ENCODE data around the gene PRDM10. TPM values are rescaled to one million over a fixed set of nuclear protein-coding genes. Genes with fewer than 3 reads are reported as not detected.

Gene PRDM10
- total RNA-seq, 1 experiment from 2014 or later, result 18.1 TPM

DNA sequence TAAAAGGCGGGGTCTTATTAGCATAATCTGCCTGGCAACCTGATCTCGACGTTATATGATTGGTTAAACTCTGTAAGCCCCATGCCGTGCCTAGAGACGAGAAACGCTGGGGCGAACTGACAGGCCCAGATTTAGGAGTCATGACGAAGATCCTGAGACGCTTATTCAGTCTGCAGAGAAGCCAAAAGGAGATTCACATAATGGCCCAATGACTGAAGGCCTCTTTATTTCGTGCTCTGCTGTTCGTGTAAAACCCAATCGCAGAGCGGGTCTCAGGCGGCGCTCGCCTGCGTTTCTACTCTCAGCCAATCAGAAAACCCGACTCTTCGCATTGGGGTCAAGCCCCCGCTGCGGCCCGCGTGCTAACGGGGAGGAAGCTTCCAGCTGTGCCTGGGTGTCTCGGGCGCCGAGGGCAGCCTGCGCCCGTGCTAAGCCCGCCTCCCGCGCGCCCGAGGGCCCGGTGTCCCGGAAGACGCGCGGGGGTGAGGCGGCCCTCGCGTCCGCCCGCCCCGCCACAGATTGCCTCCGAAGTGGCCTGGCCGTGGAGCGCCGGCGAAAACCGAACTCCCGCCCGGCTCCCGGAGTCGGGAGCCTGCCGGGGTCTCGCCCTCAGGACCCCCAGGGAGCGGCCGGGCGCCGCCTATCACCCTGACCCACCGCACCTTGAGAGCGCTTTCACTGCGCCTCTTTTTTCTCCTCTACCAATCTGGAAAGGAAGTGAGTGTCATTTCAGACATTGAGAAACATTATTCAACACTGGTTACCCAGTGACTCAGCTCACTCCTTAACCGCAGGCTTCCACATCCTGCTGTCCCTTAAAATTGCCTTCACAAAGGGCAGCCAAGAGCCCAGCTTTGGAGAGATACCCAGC is 446 bp upstream of the PRDM10 start:
- Histone ChIP-seq H3K4me3 (ENCODE audit: low read depth, low read length, poor library complexity, severe bottlenecking) (peak overlapping the region; percentile 63), H3K27me3 (replicated peaks; ENCODE audit: insufficient read depth, low read depth, low read length, poor library complexity) (no peaks in the 10 kb centered on the region), H3K27ac (ENCODE audit: low read depth, low read length, poor library complexity, severe bottlenecking) (peak overlapping the region; percentile 100), H3K36me3 (ENCODE audit: insufficient read depth, low read length, poor library complexity, severe bottlenecking) (no peaks in the 10 kb centered on the region), H3K9me3 (ENCODE audit: low read depth, low read length, poor library complexity, severe bottlenecking) (no peaks in the 10 kb centered on the region), H3K4me1 (ENCODE audit: insufficient read depth, low read length, poor library complexity, severe bottlenecking) (peaks cover 9% of the 10 kb centered on the region)
- intact Hi-C loops (cut with micrococcal nuclease; ENCODE audit: unreplicated experiment), result no loop called here
- CTCF ChIA-PET, result interaction anchor here (0.6 to 2.1 kb wide), 3 partner anchors 74 to 129 kb away, joined by 4 to 9 read pairs (median 6); no protein-coding TSS in a partner anchor
- no TSS peak for BruUV-seq (replicated peaks)
- peak; percentile 100 for DNase-seq (ENCODE audit: low spot score)
- TF ChIP-seq, protein P1, sequence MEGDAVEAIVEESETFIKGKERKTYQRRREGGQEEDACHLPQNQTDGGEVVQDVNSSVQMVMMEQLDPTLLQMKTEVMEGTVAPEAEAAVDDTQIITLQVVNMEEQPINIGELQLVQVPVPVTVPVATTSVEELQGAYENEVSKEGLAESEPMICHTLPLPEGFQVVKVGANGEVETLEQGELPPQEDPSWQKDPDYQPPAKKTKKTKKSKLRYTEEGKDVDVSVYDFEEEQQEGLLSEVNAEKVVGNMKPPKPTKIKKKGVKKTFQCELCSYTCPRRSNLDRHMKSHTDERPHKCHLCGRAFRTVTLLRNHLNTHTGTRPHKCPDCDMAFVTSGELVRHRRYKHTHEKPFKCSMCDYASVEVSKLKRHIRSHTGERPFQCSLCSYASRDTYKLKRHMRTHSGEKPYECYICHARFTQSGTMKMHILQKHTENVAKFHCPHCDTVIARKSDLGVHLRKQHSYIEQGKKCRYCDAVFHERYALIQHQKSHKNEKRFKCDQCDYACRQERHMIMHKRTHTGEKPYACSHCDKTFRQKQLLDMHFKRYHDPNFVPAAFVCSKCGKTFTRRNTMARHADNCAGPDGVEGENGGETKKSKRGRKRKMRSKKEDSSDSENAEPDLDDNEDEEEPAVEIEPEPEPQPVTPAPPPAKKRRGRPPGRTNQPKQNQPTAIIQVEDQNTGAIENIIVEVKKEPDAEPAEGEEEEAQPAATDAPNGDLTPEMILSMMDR (conservative IDR thresholded peaks at IDR 0.05; ENCODE audit: low read depth, low read length), result no peak
- no peak for TF ChIP-seq EZH2 (IDR thresholded peaks at IDR 0.05; ENCODE audit: borderline replicate concordance, low read depth, low read length, poor library complexity, severe bottlenecking)
- POLR2A ChIA-PET (ENCODE audit: low non-redundant PET), result interaction anchor here (0.6 to 0.8 kb wide), 8 partner anchors 14 to 1950 kb away, joined by 3 to 19 read pairs (median 5); no protein-coding TSS in a partner anchor

DNA sequence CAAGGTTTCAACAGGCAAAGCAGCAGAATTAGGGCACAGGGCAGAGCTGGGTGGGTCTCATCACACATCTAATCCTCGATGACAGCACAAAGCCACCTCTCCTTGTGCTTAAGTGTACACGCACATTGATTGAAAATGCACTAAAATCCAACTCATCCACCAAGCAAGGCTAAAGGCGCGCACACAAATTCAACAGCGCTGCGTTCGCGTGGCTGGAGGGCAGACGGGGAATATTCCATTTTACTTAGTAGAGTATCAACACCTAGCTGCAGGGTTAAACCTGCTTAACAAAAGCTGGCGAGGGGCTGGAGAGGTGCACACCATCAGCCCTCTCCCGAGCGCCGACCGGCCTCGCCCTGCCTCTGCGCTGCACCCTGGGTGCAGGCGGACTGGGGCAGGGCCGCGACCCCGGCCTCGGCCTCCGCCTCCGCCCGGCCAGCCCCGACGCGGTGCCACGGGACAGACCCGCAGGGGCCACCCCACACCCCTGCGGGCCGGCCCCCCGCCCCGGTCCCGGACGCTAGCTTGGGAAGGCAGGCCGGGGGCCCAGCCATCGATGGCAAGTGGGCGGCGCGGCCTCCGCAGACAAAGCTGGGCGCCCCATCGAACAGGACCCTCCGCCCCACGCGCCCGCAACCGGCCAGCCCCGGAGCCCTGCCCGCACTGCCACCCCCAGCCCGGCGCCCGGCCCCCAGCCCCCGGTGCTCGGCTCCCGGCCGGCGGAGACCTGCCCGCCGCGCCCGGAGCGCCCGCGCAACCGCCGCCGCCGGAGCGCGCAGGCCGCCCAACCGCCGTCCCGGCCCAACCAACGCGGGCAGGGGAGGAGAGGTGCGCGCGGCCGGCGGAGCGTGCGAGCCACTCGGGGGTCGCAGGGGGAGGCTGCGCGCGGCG is 929 bp downstream of the PRDM10 start:
- ChIA-PET CTCF (interaction anchor here (1.0 kb wide), 1 partner anchor 130 kb away, joined by 4 read pairs; no protein-coding TSS in a partner anchor), POLR2A (ENCODE audit: low non-redundant PET) (interaction anchor here (0.7 to 0.8 kb wide), 2 partner anchors 29 to 36 kb away, joined by 3 read pairs; no protein-coding TSS in a partner anchor)
- DNase-seq (ENCODE audit: low spot score), result peak; percentile 54
- Histone ChIP-seq H3K27ac (ENCODE audit: low read depth, low read length, poor library complexity, severe bottlenecking) (peak overlapping the region; percentile 100), H3K36me3 (ENCODE audit: insufficient read depth, low read length, poor library complexity, severe bottlenecking) (no peaks in the 10 kb centered on the region), H3K4me1 (ENCODE audit: insufficient read depth, low read length, poor library complexity, severe bottlenecking) (peaks cover 10% of the 10 kb centered on the region), H3K4me3 (ENCODE audit: low read depth, low read length, poor library complexity, severe bottlenecking) (peak overlapping the region; percentile 63), H3K27me3 (replicated peaks; ENCODE audit: insufficient read depth, low read depth, low read length, poor library complexity) (no peaks in the 10 kb centered on the region), H3K9me3 (ENCODE audit: low read depth, low read length, poor library complexity, severe bottlenecking) (no peaks in the 10 kb centered on the region)
- intact Hi-C loops (cut with micrococcal nuclease; ENCODE audit: unreplicated experiment), result no loop called here
- TF ChIP-seq, protein P1 (conservative IDR thresholded peaks at IDR 0.05; ENCODE audit: low read depth, low read length), result no peak
- TF ChIP-seq EZH2 (IDR thresholded peaks at IDR 0.05; ENCODE audit: borderline replicate concordance, low read depth, low read length, poor library complexity, severe bottlenecking), result no peak
- no TSS peak for BruUV-seq (replicated peaks)

DNA sequence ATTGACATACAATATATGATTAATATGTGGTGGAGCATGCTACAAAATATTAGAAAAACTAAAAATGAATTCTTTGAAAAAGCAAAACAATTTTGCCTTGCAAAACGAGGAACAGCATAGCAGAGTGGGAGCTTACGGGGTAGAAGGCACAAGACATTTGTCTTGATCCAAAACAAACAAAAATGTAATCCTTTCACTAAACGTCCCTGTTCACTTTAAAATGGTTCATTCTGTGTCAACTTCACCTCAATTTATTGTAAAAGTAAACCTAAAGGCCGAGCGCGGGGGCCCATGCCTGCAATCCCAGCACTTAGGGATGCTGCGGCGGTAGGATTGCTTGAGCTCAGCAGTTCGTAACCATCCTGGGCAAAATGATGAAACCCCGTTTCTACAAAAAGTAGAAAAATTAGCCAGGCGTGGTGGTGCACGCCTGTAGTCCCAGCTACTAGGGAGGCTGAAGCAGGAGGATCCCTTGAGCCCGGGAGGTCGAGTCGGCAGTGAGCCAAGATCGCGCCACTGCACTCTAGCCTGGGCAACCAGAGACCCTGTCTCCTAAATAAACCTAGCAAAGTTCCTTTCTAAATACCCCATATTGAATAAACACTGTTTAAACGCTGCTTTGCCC is 2.0 kb downstream of the PRDM10 start:
- TF ChIP-seq, protein P1 (conservative IDR thresholded peaks at IDR 0.05; ENCODE audit: low read depth, low read length), result no peak
- TF ChIP-seq EZH2 (IDR thresholded peaks at IDR 0.05; ENCODE audit: borderline replicate concordance, low read depth, low read length, poor library complexity, severe bottlenecking), result no peak
- CTCF ChIA-PET, result no interaction called here

More for the DNA sequence above, 2.0 kb downstream of the PRDM10 start:
- Histone ChIP-seq H3K4me1 (ENCODE audit: insufficient read depth, low read length, poor library complexity, severe bottlenecking) (peaks cover 19% of the 10 kb centered on the region), H3K9me3 (ENCODE audit: low read depth, low read length, poor library complexity, severe bottlenecking) (no peaks in the 10 kb centered on the region), H3K36me3 (ENCODE audit: insufficient read depth, low read length, poor library complexity, severe bottlenecking) (no peaks in the 10 kb centered on the region), H3K4me3 (ENCODE audit: low read depth, low read length, poor library complexity, severe bottlenecking) (peak overlapping the region; percentile 63), H3K27me3 (replicated peaks; ENCODE audit: insufficient read depth, low read depth, low read length, poor library complexity) (no peaks in the 10 kb centered on the region), H3K27ac (ENCODE audit: low read depth, low read length, poor library complexity, severe bottlenecking) (peak overlapping the region; percentile 100)
- BruUV-seq (replicated peaks), result no TSS peak
- intact Hi-C loops (cut with micrococcal nuclease; ENCODE audit: unreplicated experiment), result no loop called here
- DNase-seq (ENCODE audit: low spot score), result no peak
- POLR2A ChIA-PET (ENCODE audit: low non-redundant PET), result interaction anchor here (0.6 kb wide), 1 partner anchor 361 kb away, joined by 3 read pairs; no protein-coding TSS in a partner anchor

Measured in A673 (cell line).